ENCODE measurements around the gene TMX1. TPM values are rescaled to one million over a fixed set of nuclear protein-coding genes. Genes with fewer than 3 reads are reported as not detected.

The TMX1 gene
- total RNA-seq, 1 donor from 2014 or later, result 31.4 TPM

- Mint-ChIP-seq H3K27ac (no peak overlapping the region), H3K36me3 (no peaks in the 10 kb centered on the region), H3K9me3 (peaks cover 3% of the 10 kb centered on the region), H3K4me3 (no peak overlapping the region), H3K4me1 (ENCODE audit: unreplicated experiment) (peaks cover 16% of the 10 kb centered on the region), H3K27me3 (no peaks in the 10 kb centered on the region)
- no peak for DNase-seq (ENCODE audit: extremely low spot score, unreplicated experiment)
- TF ChIP-seq CTCF (conservative IDR thresholded peaks at IDR 0.05), result no peak
Observed at GRCh38 chr14:51304438-51304837, 64.4 kb downstream of the TMX1 start.

GRCh38 chr14:51304941-51305340 lies 64.9 kb downstream of the TMX1 start:
- TF ChIP-seq CTCF (conservative IDR thresholded peaks at IDR 0.05), result no peak
- H3K4me1 Mint-ChIP-seq (ENCODE audit: unreplicated experiment), result peaks cover 16% of the 10 kb centered on the region
- no peaks in the 10 kb centered on the region for H3K36me3 Mint-ChIP-seq
- DNase-seq (ENCODE audit: extremely low spot score, unreplicated experiment), result no peak
- no peak overlapping the region for H3K27ac Mint-ChIP-seq
- peaks cover 3% of the 10 kb centered on the region for H3K9me3 Mint-ChIP-seq
- no peak overlapping the region for H3K4me3 Mint-ChIP-seq
- H3K27me3 Mint-ChIP-seq, result no peaks in the 10 kb centered on the region

- DNase-seq (ENCODE audit: extremely low spot score, unreplicated experiment), result no peak
Observed at GRCh38 chr14:51305751-51306150, 65.7 kb downstream of the TMX1 start.

More at GRCh38 chr14:51305751-51306150, 65.7 kb downstream of the TMX1 start:
- H3K27me3 Mint-ChIP-seq, result no peaks in the 10 kb centered on the region
- H3K4me3 Mint-ChIP-seq, result no peak overlapping the region
- no peak for TF ChIP-seq CTCF (conservative IDR thresholded peaks at IDR 0.05)
- peaks cover 3% of the 10 kb centered on the region for H3K9me3 Mint-ChIP-seq
- H3K4me1 Mint-ChIP-seq (ENCODE audit: unreplicated experiment), result peaks cover 20% of the 10 kb centered on the region
- no peak overlapping the region for H3K27ac Mint-ChIP-seq
- H3K36me3 Mint-ChIP-seq, result no peaks in the 10 kb centered on the region

Other genes with a start within 250 kb of the TMX1 start
- gene TRIM9, start 145.1 kb upstream of the TMX1 start, total RNA-seq (ENCODE audit: low replicate concordance), result 3.7 and 6.3 TPM in 2 replicates